NCI-H345 (cell line): Measurements from ENCODE around the gene FYN.

Source experiments
- DNase-seq: peaks from one replicate; lab custom pipeline; 2025; lab: John Stamatoyannopoulos, UW

The FYN gene

GRCh38 chr6:111831408-111831807 is 41.8 kb downstream of the FYN start:
- DNase-seq = no peak

DNA sequence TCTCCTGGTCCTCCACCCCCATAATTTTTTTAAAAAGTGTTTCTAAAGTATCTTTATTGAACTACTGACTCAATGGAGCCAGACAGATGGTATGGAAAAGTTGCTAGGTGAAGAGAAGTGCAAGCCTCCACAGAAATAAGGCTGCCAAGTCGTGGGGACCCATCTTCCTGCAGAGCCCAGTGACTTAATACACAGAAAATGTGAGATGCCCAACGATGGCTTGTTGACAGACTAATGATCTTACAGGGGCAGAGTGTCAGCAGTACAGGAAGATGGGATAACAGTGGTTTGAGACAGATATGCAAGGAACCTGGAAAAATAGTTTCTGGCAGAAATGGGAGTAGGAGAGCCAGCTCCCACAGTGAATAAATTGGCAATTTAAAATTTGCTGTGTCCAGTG is 43.3 kb downstream of the FYN start:
- DNase-seq = no peak

GRCh38 chr6:111829581-111829980 is 43.7 kb downstream of the FYN start:
- DNase-seq = no peak

- DNase-seq = no peak
Observed at GRCh38 chr6:111828809-111829208, 44.4 kb downstream of the FYN start.

DNA sequence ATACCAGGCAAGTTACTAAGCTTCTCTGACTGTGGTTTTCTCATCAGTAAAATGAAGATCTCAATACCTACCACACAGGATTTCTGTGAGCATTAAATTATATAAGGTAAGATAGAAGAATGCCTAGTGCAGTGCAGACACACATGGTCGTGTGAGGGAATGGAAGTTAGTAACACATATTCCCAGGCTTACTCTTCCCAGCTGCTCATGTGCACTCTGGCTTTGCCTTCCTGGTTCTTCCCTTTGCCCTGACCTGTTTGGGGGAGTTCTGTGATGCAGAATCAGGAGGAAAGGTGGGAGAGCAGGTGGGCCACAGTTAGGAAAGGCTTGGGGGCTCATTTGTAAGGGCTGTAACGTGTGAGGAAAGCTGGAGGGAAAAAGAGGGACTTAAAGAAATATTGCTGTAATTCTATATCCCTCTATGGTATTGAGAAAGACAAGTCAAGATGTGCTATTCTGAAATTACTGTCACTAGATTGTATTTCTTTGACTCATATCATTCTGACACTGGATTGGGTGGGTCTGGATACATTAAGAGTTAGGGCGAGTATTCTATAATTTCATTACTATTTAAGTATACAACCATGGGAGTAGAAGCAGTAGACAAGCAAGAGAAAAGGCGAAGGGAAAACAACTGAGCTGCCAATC is 47.7 kb downstream of the FYN start:
- no peak for DNase-seq

DNA sequence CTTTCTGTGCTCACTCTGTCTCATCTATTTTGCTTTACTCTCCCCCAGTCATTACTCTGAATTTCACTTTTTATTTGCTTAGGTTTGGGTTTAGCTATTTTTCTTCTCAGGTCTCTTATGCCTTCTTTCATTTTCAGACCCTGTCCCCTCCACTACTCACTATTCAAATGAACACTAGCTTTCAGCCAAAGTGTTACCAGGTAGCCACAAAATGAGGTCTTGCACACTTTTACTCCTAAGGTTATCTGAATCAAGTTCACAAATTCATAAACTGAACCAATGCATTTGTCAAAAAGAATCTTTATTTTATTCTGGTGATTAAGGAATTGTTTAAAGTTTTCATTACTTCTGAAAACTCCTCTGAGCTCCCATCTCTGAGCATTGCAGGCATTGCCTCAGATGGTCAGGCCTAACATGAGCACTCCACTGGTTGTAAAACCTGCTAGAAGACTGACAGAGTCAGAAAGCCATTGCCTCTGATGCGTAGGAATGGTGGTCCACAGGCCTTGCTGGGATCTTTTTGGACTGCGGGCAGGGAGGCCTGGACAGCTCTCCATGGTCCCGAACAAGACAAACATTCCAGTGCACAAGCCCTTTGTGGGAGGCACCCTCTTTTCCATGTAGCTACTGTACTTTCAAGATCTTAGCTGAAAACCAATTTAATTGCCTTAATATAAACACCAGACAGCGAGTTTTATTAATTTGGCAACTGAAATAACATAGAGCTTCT is 48.5 kb downstream of the FYN start:
- DNase-seq = no peak

DNA sequence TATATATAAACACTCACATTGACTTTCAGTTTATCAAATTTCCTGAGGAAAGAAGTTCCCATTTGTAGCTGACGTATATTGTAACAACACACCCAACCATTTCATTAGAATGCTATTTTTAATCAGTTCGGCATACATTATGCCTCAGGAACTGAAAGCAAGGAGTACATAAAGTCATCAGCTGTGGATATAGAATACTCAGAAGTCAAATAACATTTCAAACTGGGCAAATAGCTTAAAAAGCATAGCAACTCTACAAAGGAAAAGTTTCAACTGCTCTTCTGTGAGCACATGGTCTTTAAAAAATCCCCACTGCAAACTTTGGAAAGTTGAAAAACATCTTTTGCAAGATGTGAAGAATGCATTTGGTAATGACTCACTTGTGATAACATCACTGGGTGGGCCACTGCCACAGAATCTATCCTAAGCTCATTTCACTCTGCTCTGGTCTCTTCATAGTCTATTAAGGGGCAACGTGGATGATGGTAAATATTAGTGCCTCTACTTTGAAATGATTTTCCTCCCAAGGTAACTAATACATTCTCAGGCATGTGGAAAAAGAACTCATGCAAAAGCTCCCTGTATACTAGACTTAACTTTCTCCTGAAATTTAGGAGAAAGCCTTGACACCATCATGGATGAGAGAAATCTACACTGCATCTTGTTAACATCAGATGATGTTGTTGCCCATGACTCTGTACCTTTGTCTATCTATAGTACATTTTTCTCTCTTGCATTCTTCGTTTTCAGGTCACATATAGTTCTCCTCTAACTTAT is 49.2 kb downstream of the FYN start:
- no peak for DNase-seq

- no peak for DNase-seq
Observed at GRCh38 chr6:111823012-111823411, 50.2 kb downstream of the FYN start.

GRCh38 chr6:111819458-111819857 is 53.8 kb downstream of the FYN start:
- DNase-seq = no peak

DNA sequence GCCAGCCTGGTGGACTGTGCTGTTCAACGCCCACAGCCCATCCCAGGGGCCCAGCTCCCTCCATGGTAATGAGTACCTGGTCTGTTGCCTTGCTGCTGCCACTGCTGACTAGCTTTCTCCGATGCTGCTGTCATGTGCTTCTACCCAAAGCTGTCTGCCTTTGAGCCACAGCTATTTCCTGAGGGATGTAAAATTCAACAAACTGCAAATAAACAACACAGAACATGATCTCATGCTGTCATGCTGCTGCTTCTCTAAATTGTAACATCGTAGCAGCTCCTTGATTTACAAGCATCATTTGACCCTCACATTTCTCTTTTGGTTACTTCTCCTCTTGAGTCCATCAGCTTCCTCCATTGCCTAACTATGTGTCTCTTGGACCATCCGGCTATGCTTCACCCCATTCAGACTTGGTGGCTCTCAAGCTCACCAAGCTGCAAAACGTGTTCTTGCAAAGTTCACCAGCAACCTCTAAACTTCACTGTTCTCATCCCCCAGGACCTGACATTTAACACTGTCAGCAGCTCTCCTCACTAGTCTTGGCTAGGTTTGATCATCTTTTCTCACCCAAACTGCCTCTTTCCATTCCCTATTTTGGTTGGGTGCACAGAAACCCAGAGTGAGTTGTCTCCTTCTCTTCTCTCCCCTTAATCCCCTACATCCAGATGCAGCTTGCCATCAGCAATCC is 54.6 kb downstream of the FYN start:
- no peak for DNase-seq

- no peak for DNase-seq
Observed at GRCh38 chr6:111817451-111818120, 55.7 kb downstream of the FYN start.

DNA sequence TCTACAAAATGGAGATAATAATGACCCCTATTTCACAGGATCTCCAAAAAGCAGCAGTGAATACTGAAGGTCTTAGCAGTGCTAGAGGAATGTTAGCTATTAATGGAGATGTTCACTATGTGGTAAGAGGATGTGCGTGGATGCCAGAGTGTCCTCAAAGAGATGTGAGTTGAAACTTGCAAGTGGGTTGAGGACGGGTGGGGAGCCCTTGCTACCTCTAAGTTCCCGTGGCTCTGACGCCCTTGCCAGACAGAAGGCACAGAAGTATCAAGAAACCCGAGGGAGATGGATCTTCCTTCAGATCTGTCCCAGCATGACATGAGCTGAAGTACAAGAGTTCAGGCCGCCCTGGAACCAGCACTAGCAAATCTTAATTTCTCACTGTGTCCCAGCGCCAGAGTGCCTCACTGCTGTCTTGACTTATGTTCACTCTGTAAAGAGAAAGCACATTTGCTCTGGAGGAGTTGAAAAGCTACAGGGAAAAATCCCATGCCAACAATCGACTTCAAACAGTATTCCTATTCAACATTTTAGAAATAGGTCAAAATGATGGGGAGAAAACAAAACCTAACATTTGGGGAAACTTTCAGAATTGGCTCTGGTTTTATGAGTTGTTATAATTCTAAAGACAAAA is 59.5 kb downstream of the FYN start:
- no peak for DNase-seq

DNA sequence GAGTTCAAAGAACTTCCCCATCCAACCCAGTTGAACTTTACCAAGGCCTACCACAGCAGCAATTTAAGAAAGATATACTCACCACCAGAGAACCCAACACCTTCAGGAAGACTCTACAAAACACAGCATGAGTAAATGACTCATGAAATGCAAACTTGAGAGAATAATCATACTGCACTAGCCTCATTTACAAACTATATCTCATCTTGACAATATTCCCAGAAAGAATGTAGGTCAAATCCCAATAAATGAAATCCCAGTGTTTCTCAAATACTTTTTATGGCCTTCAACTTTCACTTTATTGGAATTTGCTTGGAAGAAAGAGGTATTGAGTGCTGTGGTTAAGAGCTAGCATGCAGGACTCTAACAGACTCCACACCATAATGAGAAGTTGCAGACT is 60.0 kb downstream of the FYN start:
- no peak for DNase-seq

GRCh38 chr6:111812060-111813038 is 60.9 kb downstream of the FYN start:
- DNase-seq = no peak

DNA sequence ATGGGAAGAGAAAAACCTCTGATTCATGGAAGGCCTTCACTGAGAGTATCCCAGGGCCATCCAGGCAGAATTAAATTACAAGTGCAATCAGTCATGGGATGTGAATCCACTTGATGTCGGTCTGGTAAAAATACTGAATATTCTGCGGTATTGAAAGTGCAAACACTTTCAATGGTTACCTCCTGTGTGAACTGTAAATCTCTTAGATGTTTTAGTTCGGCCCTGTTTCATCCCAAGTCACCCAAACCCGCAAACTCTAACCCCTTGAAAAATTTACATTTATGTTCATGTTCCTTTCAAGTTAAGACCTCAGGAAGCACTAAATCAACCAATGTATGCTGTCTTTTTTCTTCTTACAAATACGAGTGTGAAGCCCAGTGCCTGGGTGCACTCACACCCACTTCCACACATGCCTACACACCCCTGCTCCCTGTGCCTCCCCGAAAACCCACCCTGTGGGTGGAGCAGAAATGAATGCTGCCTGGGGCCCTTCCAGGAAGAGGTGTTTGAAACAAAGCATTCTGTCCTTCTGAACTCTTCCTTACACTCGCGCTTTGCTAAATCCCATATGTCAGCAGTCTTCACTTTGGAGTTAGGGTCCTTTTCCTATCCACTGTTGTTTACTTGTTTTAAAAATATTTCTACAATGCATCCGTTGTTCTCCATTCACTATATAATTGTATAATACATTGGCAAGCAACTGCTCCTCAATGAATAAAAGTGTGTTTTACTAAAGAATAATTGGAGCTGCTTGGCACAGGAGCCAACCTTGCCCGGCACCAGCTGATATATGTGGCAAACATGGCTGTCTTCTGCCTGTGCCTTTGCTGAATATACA is 62.7 kb downstream of the FYN start:
- no peak for DNase-seq

DNA sequence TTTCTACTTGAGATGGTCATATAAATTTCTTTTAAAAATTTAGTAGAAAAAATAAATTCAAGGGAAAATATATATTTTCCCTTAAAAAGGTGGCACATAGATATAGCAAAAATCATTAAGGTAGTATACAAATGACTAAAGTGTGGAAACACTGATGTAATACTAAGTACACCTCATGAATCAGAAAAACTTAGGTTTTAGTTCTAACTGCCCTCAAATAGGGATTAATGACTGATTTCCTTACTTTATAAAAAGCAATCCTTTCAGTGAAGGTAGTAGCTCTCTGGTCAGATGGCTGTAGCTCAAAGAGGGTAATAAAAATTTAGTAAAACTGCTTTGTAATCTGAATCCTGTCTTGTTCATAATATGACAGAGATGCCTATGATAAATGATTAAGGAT is 63.5 kb downstream of the FYN start:
- DNase-seq = no peak

GRCh38 chr6:111809264-111809663 is 64.0 kb downstream of the FYN start:
- no peak for DNase-seq

- DNase-seq = no peak
Observed at GRCh38 chr6:111808493-111808892, 64.8 kb downstream of the FYN start.
